COLO668 (cell line): ENCODE results near the gene MAP3K4.
A peak's percentile ranks its signal among the peaks of the same experiment; 100 is the strongest.

Experiments
- DNase-seq: peaks from one replicate; lab custom pipeline; 2025; ENCODE audit not compliant: unreplicated experiment; lab: John Stamatoyannopoulos, UW

The MAP3K4 gene

DNA sequence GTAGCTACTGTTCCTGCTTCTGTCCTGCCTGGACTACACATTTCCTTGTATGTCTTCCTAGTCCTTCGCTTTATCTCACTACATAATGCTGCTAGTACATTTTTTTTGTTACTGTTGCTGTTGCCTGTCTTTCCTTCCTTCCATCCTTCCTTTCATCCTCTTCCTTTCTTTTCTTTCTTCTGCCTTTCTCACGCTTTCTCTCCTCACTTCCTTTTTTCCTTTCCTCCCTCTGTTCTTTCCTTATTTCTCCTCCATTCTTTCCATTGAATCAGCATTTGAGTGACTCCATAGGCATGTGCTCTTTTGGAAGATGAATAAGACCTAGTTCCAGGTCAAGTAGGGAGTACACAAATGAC is 46.3 kb downstream of the MAP3K4 start:
- no peak for DNase-seq

GRCh38 chr6:161038229-161039031 is 46.9 kb downstream of the MAP3K4 start:
- no peak for DNase-seq

DNA sequence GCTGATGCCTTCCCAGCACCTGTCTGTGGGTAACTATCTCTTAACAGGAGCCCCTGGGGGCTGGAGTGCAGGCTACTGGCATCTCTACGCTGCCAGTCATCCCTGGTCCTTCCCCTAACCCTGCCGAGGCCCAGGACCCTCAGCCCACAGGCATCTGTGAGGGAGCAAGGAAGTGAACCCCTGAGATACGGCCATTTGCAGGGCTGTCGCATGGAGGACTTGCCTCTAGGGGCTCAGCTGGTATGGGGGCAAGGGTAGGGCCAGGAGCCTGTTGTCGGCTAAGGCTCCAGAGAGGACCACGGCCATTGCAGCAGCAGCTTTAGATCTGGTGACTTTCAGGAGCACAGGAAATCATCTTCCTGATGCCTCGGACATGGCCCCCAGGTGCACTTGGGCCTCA is 49.7 kb downstream of the MAP3K4 start:
- no peak for DNase-seq

DNA sequence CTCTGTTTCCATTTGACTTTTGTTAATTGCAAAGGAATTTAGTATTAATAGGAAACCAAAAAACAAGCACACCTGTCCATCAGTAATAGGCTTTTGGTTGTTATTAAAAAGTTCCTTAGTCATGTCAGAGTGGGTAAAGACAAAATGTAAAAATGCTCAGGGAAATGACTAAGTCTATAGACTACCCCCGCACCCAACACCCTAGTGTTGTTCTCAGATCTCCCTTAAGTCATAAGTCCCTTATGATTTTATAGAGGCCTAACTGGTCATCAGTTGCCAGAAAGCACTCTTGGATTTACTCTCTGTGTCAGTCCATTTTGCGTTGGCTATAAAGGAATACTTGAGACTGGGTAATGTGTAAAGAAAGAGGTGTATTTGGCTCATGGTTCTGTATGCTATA is 52.8 kb downstream of the MAP3K4 start:
- DNase-seq: no peak

GRCh38 chr6:161048641-161049040 is 57.1 kb downstream of the MAP3K4 start:
- no peak for DNase-seq

DNA sequence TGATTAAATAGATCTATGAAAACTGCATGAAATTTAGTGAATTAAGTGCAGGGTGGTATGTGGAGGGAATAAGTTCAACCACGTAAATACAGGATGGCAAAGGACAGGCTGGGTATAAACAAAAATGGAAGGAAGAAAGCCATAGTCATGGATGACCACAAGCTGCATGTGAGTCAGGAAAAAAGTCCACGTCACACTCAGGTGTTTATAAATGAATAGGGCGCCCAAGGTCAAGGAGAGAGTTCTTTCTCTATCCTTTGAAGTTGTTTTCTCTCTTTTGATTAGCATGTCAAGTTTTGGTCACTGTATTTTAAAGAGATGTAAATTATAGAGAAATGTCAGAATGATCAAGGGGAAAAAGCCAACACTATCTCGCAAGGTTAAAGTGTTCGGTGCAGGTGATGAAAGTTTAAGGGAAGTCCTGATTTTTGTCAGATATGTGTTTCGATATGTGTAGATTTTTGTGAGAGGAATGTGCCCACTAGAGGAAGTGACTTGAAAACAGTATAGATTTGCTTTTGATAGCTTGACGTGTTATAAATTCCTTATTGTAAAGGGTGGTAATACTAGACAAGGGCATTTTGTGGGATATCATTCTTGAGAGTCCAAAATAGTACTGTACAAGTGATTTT is 58.7 kb downstream of the MAP3K4 start:
- DNase-seq: no peak

GRCh38 chr6:161053103-161053502 is 61.5 kb downstream of the MAP3K4 start:
- DNase-seq: no peak

DNA sequence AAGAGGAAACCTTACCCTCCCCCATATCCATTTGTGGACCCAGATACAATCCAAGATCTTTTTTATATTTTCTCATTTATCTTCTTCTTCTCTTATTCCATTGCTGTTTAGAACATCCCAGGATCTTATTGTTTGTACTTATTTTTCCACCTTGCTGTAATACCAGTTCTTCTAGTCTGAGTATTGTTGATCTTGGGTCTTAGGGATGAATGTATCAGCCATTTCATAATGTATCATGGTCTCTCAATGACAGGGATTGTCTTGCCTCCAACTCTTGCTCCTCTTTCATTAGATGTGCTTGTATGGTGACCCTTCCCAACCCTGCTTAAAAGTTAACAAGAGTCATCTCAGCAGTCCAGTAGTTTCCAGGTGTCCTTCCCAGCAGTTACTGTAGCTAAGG is 63.3 kb downstream of the MAP3K4 start:
- DNase-seq: no peak

DNA sequence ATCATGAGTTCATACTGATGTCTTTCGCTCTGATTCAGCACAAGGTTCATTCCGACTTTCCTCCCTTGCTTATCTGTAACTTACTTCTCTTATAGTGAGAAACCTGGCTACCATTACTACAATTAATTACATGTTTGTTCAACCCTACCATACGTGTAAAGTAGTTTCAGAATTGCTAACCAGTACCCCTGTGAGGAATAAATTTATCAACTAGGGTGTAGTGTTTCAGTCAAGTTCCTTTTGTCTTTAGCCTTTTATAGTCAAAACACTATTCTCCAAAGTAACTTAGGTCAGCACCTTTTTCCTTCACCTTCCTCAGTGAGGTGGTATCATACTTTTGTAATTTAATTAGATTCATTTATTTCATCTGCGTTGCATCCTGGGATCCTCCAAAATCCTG is 64.9 kb downstream of the MAP3K4 start:
- DNase-seq: no peak

DNA sequence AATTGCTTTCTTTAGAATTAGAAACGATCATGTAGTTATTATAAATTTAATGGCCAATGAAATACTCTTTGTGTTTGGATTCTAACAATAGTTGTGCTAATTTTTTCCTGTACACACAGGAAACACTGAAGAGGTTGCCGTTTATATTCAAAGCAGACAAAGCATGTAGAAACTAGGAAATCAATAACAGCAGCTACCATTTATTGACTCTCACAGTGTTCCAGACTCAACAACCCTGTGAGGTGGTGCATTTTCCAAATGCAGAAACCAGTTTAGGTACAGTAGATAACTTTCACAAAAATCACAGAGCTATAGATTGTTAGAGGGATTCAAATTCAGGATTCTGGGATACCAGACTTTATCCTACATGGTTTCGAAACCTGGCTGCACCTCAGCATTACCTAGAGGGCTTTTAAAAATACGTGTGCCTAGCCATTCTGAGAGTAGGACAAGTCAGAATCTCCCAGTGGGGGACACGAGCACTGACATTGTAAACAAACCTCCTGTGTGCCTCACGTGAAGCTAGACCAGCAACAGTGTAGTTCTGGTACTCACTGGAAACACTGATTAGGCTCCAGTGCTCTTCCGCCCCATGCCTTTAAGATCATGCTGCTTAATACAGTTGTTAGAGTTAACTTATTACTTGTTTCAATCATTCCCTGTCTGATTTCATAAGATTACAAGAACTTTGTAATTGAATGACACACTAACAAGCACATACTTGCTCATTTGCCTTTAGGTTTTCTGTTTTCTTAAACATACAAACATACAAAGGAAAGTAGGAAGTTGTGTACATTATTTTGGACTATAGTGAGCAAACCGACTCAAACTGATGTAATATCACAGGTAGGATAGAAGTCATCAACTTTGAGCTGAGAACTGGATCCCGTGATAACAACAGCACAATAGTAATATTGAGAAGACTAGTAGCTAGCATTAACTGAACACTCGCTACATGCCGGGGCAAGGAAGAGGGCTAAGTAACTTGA is 65.8 kb downstream of the MAP3K4 start:
- DNase-seq: peak; percentile 9

DNA sequence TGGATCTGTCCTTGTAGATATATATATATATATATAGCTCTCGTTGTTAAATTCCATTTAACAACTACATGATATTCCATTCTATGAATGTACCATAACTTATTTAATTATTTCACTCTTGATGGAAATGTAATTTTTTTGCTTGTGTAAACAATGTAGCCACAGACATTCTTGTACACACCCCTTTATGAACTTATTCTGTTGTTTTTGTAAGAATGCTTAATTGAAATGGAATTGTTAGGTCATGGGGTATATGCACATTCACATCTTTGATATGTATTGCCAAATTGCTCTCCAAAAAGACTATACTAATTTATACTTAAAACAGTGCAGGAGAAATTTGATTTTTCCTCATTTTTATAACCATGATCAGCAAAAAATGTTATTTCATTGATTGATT is 67.2 kb downstream of the MAP3K4 start:
- DNase-seq: no peak

DNA sequence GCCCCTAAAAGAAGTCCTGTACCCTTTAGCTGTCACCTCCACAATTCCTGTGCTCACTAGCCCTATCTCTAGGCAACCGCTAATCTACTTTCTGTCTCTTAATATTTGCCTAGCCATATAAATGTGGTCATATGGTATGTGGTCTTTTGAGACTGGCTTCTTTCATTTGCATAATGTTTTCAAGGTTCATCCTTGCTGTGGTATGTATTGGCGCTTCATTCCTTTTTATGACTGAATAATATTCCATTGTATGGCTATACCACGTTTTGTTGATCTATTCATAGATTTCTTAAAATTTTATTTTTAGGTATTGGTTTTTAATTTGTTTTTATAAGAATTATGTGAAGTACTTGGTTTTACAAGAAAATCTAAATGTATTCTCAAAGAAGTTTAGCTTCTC is 70.0 kb downstream of the MAP3K4 start:
- no peak for DNase-seq

DNA sequence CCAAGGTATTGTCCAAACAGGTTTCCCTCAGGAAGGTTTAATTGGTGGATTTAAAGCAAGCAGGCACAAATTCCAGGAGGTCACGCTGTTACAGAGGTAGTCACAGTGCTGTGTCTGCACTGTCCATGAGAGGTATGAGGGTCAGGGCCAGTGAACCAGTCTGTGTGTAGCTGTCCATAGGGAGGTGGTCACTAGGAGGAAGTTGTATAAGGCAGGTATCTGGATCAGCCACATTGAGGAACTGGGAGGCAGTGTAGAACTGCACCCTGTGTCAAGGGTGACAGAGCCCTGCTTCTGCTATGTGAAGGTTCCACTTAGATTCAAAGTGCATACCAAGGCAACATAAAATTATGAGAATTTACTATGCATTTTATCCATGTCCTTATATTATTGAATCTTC is 73.3 kb downstream of the MAP3K4 start:
- no peak for DNase-seq

DNA sequence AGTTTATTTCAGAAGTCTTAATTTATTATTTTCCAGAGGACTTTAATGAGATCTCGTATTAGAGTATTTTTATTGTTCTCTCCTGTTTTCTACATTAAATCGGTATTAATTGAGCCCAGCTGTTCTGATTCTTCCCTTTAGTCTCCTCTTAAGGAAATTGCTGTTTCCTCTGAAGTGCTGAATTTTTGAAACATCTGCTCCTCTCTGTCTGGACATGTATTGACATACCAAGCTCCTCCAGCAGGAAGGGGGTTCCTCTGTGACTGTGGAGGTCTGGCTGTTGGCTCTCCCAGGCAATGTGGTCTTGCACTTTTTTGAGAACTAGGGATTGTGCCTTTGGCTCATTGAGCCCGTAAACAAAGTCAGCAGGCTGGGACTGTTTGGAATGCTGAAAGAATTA is 74.9 kb downstream of the MAP3K4 start:
- no peak for DNase-seq

DNA sequence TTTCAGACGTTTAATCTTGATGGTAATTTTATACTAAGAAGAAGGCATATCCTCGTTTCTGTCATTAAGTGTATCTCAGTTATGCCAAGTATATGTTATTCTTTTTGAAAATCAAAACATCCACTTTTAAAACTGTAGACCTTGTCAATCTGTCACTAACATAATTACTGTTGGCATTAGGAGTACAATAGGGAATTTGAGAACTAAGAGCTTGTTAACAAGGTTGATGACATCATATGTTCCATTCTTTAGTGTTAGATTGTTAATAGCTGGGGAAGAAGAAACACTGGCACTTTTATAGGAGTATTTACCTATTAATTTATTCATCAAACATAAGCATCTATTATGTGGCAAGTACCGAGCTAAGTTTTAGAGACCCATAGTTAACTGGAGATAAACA is 76.2 kb downstream of the MAP3K4 start:
- DNase-seq: no peak

DNA sequence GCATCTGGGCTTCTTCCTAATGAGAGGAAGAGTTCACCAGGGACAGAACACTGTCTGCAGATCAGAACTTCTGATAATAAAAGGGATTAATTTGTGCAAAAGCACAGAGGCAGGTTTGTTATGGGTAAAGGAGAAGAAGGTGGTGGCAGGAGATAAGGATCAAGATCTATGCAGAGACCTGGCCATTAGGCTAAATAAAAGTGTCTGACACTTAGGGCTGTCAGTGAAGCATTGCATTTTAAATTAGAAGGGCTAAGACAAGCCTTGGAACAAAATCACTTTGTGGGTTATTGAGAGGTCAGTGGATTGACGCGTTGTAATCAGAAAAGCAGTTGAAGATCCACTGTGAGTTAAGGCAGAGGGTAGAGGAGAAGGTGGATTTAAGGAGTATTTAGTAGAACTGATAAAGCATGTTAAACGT is 76.8 kb downstream of the MAP3K4 start:
- DNase-seq: no peak

GRCh38 chr6:161073930-161074329 is 82.4 kb downstream of the MAP3K4 start:
- no peak for DNase-seq

DNA sequence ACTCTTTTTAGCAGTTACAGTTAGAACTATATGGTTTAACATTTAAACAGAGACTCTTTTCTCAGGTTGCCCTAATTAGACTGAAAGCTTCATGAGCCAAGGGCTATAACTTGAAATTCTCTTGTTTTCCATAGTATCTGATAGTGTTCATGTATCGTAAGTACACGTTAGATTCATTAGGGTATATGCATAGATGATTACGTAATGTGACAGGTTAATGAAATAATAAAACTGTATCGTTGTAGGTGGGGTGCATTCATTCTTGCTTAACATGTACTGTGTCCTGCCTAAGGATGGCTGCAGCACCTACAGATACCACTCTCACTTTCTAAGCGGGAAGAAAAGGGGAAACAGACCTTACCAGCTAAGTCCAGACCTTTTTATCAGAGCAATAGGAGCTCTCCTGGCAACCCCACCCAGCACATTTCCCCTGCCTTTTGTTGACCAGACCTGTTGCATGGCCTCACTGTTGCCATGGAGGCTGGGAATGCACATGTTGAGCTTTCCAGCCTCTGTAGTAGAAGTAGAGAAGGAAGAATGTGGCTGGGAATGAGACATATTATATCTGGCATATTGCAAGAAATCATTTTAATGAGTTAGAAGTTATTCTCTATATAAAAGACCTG is 83.0 kb downstream of the MAP3K4 start:
- DNase-seq: peak; percentile 1

DNA sequence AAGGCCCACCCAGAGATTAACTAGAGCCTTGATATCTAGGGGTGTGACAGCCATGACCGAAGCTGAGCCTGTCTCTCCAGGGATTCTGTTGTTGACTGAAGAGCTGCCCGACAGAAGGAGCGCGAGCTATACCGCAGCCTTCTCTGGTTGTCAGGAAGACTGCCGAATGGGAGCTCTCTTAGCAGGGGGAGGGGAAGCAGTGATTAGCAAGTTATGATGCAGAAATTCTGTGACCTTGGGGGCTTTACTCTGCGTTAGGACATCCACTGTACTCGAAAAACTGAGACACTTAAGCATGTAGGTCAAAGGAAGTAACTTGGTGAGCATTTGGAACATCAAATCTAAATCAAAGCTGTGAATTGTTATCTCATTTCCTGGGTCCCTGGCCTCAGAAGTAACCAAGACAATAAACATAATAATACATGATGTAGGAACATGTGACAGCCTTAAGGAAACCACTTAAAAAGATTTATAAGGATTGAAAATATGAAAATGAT is 84.7 kb downstream of the MAP3K4 start:
- DNase-seq: no peak

- DNase-seq: no peak
These were observed 88.1 kb downstream of the MAP3K4 start for GRCh38 chr6:161079566-161080262.
